ENCODE data around the gene TLE3. TPM values are rescaled to one million over a fixed set of nuclear protein-coding genes. Genes with fewer than 3 reads are reported as not detected.

Gene TLE3
- total RNA-seq, 1 donor from 2014 or later, result 45.4 TPM

GRCh38 chr15:70054884-70055387 lies 42.8 kb downstream of the TLE3 start:
- H3K9me3 ChIP-seq (ENCODE audit: insufficient read depth, low read depth, low read length), result no peaks in the 10 kb centered on the region
- H3K27ac ChIP-seq (ENCODE audit: low read depth, low read length), result no peak overlapping the region
- no peaks in the 10 kb centered on the region for H3K9me3 Mint-ChIP-seq (ENCODE audit: unreplicated experiment)
- no peak overlapping the region for H3K4me2 ChIP-seq (ENCODE audit: low read length)
- H2AFZ ChIP-seq (ENCODE audit: low read depth, low read length), result no peak overlapping the region
- H3K4me3 ChIP-seq (ENCODE audit: insufficient read depth, low read depth, low read length), result no peak overlapping the region
- TF ChIP-seq EZH2 (IDR thresholded peaks at IDR 0.05; ENCODE audit: insufficient read depth, low read length), result no peak
- TF ChIP-seq, protein P1, sequence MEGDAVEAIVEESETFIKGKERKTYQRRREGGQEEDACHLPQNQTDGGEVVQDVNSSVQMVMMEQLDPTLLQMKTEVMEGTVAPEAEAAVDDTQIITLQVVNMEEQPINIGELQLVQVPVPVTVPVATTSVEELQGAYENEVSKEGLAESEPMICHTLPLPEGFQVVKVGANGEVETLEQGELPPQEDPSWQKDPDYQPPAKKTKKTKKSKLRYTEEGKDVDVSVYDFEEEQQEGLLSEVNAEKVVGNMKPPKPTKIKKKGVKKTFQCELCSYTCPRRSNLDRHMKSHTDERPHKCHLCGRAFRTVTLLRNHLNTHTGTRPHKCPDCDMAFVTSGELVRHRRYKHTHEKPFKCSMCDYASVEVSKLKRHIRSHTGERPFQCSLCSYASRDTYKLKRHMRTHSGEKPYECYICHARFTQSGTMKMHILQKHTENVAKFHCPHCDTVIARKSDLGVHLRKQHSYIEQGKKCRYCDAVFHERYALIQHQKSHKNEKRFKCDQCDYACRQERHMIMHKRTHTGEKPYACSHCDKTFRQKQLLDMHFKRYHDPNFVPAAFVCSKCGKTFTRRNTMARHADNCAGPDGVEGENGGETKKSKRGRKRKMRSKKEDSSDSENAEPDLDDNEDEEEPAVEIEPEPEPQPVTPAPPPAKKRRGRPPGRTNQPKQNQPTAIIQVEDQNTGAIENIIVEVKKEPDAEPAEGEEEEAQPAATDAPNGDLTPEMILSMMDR (IDR thresholded peaks at IDR 0.05; ENCODE audit: insufficient read depth, low read depth, low read length), result no peak
- peaks cover 9% of the 10 kb centered on the region for H3K27me3 Mint-ChIP-seq (ENCODE audit: low read depth, unreplicated experiment)
- no peak overlapping the region for H3K27ac Mint-ChIP-seq (ENCODE audit: unreplicated experiment)
- no peaks in the 10 kb centered on the region for H3K79me2 ChIP-seq (ENCODE audit: insufficient read depth, low read length)
- H3K4me3 Mint-ChIP-seq (ENCODE audit: unreplicated experiment), result no peak overlapping the region
- H3K36me3 ChIP-seq (ENCODE audit: insufficient read depth, low read length), result peaks cover 37% of the 10 kb centered on the region
- H3K4me1 ChIP-seq (ENCODE audit: insufficient read depth, low read length), result no peaks in the 10 kb centered on the region
- H3K9ac ChIP-seq (ENCODE audit: low read length), result no peak overlapping the region
- H3K27me3 ChIP-seq (ENCODE audit: insufficient read depth, low read length), result no peaks in the 10 kb centered on the region
- DNase-seq (ENCODE audit: low read depth) (no peak), FAIRE-seq (no peak)
- H3K4me1 Mint-ChIP-seq (ENCODE audit: low read depth, unreplicated experiment), result no peaks in the 10 kb centered on the region
- peaks cover 69% of the 10 kb centered on the region for H4K20me1 ChIP-seq (ENCODE audit: insufficient read depth, low read length)
- H3K36me3 Mint-ChIP-seq (ENCODE audit: low read depth, unreplicated experiment), result peaks cover 48% of the 10 kb centered on the region

GRCh38 chr15:70054366-70054765 lies 43.4 kb downstream of the TLE3 start:
- peaks cover 63% of the 10 kb centered on the region for H4K20me1 ChIP-seq (ENCODE audit: insufficient read depth, low read length)
- H3K27me3 ChIP-seq (ENCODE audit: insufficient read depth, low read length), result no peaks in the 10 kb centered on the region
- H3K4me1 ChIP-seq (ENCODE audit: insufficient read depth, low read length), result no peaks in the 10 kb centered on the region
- H3K36me3 ChIP-seq (ENCODE audit: insufficient read depth, low read length), result peaks cover 34% of the 10 kb centered on the region
- H3K4me3 ChIP-seq (ENCODE audit: insufficient read depth, low read depth, low read length), result no peak overlapping the region
- no peak for FAIRE-seq
- no peak overlapping the region for H3K4me3 Mint-ChIP-seq (ENCODE audit: unreplicated experiment)
- H3K27me3 Mint-ChIP-seq (ENCODE audit: low read depth, unreplicated experiment), result peaks cover 9% of the 10 kb centered on the region
- H3K79me2 ChIP-seq (ENCODE audit: insufficient read depth, low read length), result no peaks in the 10 kb centered on the region
- peaks cover 46% of the 10 kb centered on the region for H3K36me3 Mint-ChIP-seq (ENCODE audit: low read depth, unreplicated experiment)
- no peak overlapping the region for H3K4me2 ChIP-seq (ENCODE audit: low read length)
- H2AFZ ChIP-seq (ENCODE audit: low read depth, low read length), result no peak overlapping the region
- no peaks in the 10 kb centered on the region for H3K9me3 Mint-ChIP-seq (ENCODE audit: unreplicated experiment)
- no peak overlapping the region for H3K27ac ChIP-seq (ENCODE audit: low read depth, low read length)
- no peak overlapping the region for H3K27ac Mint-ChIP-seq (ENCODE audit: unreplicated experiment)
- TF ChIP-seq EZH2 (IDR thresholded peaks at IDR 0.05; ENCODE audit: insufficient read depth, low read length), result no peak
- TF ChIP-seq, protein P1 (IDR thresholded peaks at IDR 0.05; ENCODE audit: insufficient read depth, low read depth, low read length), result no peak
- H3K4me1 Mint-ChIP-seq (ENCODE audit: low read depth, unreplicated experiment), result no peaks in the 10 kb centered on the region
- H3K9ac ChIP-seq (ENCODE audit: low read length), result no peak overlapping the region
- no peaks in the 10 kb centered on the region for H3K9me3 ChIP-seq (ENCODE audit: insufficient read depth, low read depth, low read length)
- DNase-seq (ENCODE audit: low read depth), result no peak

- DNase-seq (ENCODE audit: low read depth), result no peak
- Histone ChIP-seq H3K4me3 (ENCODE audit: insufficient read depth, low read depth, low read length) (no peak overlapping the region), H3K4me2 (ENCODE audit: low read length) (no peak overlapping the region), H3K36me3 (ENCODE audit: insufficient read depth, low read length) (peaks cover 31% of the 10 kb centered on the region), H3K79me2 (ENCODE audit: insufficient read depth, low read length) (no peaks in the 10 kb centered on the region), H3K9ac (ENCODE audit: low read length) (no peak overlapping the region), H4K20me1 (ENCODE audit: insufficient read depth, low read length) (peaks cover 62% of the 10 kb centered on the region), H3K27me3 (ENCODE audit: insufficient read depth, low read length) (no peaks in the 10 kb centered on the region), H2AFZ (ENCODE audit: low read depth, low read length) (no peak overlapping the region), H3K9me3 (ENCODE audit: insufficient read depth, low read depth, low read length) (no peaks in the 10 kb centered on the region), H3K27ac (ENCODE audit: low read depth, low read length) (no peak overlapping the region), H3K4me1 (ENCODE audit: insufficient read depth, low read length) (no peaks in the 10 kb centered on the region)
- no peak overlapping the region for H3K27ac Mint-ChIP-seq (ENCODE audit: unreplicated experiment)
- no peaks in the 10 kb centered on the region for H3K9me3 Mint-ChIP-seq (ENCODE audit: unreplicated experiment)
- no peak for TF ChIP-seq EZH2 (IDR thresholded peaks at IDR 0.05; ENCODE audit: insufficient read depth, low read length)
- TF ChIP-seq, protein P1 (IDR thresholded peaks at IDR 0.05; ENCODE audit: insufficient read depth, low read depth, low read length), result no peak
- peaks cover 43% of the 10 kb centered on the region for H3K36me3 Mint-ChIP-seq (ENCODE audit: low read depth, unreplicated experiment)
- no peaks in the 10 kb centered on the region for H3K4me1 Mint-ChIP-seq (ENCODE audit: low read depth, unreplicated experiment)
- no peak for FAIRE-seq
- H3K27me3 Mint-ChIP-seq (ENCODE audit: low read depth, unreplicated experiment), result peaks cover 8% of the 10 kb centered on the region
- H3K4me3 Mint-ChIP-seq (ENCODE audit: unreplicated experiment), result no peak overlapping the region
Observed at GRCh38 chr15:70053716-70054229, 43.9 kb downstream of the TLE3 start.

Measured in astrocyte (in vitro differentiated cells and primary cell).